ENCODE data around the gene PDE7B. TPM values are rescaled to one million over a fixed set of nuclear protein-coding genes. Genes with fewer than 3 reads are reported as not detected.
A peak's percentile ranks its signal among the peaks of the same experiment; 100 is the strongest.

The PDE7B gene
- total and polyA plus RNA-seq, 2 of the 8 experiments (the other 6 are each of a cell fraction or from before 2014, with no cell fraction given): not detected

DNA sequence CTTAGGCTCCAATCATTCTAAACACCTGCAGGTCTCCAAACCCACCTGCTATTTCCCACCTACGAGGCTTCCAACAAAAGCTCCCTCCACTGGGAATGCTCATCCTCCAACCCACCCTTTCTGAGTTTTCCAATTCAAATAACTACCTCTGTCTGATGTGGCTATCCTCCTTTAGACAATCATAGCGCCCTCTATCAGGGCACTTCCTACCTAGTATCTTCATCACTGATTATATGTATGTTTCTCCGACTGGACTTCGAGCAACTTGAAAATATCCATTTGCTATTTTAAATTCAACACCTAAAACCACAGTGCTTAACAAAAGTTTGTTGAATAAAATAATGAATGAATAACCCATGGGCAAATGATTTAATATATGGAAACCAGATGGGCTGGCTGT lies 357.3 kb downstream of the PDE7B start:
- Histone ChIP-seq H2AK5ac (ENCODE audit: low read depth, low read length) (no peak overlapping the region), H4K20me1 (replicated peaks in 1 of 2; ENCODE audit: control insufficient read depth in 1 of 2, insufficient read depth in 2 of 2, low read length in 2 of 2) (no peaks in the 10 kb centered on the region), H3K79me2 (ENCODE audit: control insufficient read depth in 1 of 2, insufficient read depth in 2 of 2, low read length in 2 of 2) (no peaks in the 10 kb centered on the region), H2AFZ (ENCODE audit: low read length) (no peak overlapping the region), H3K79me1 (ENCODE audit: low read depth, low read length) (no peaks in the 10 kb centered on the region), H3K4me1 (replicated peaks in 1 of 4; ENCODE audit: control insufficient read depth in 3 of 4, insufficient read depth in 4 of 4, low read length in 3 of 4) (no peaks in the 10 kb centered on the region; a peak in 1 of 7 replicates), H3K4me2 (ENCODE audit: insufficient read depth in 1 of 2, low read depth in 2 of 2, low read length in 2 of 2) (no peak overlapping the region), H3K9me3 (ENCODE audit: insufficient read depth in 2 of 2, low read depth in 1 of 2, low read length in 1 of 2) (no peaks in the 10 kb centered on the region), H3K27ac (ENCODE audit: low read depth, low read length) (no peak overlapping the region), H2BK5ac (ENCODE audit: low read depth, low read length) (no peak overlapping the region), H3K27me3 (replicated peaks in 1 of 4; ENCODE audit: control insufficient read depth in 3 of 4, extremely low read depth in 1 of 4, insufficient read depth in 3 of 4, low read length in 3 of 4) (no peaks in the 10 kb centered on the region), H3K14ac (ENCODE audit: insufficient read length) (no peak overlapping the region), H3K23ac (ENCODE audit: insufficient read length) (no peak overlapping the region), H3K18ac (ENCODE audit: extremely low read depth, low read length) (no peak overlapping the region), H4K91ac (replicated peaks; ENCODE audit: insufficient read length, low read length) (no peak overlapping the region), H2BK20ac (ENCODE audit: low read length) (no peak overlapping the region), H4K5ac (ENCODE audit: insufficient read length, low read depth, low read length) (no peak overlapping the region), H3K4me3 (ENCODE audit: extremely low read depth in 1 of 4, insufficient read depth in 2 of 4, low read depth in 3 of 4, low read length in 4 of 4) (no peak overlapping the region), H3K36me3 (ENCODE audit: control insufficient read depth in 2 of 4, insufficient read depth in 4 of 4, low read length in 3 of 4) (no peaks in the 10 kb centered on the region), H2BK12ac (ENCODE audit: low read depth, low read length) (no peak overlapping the region), H3K9ac (replicated peaks in 1 of 4; ENCODE audit: extremely low read depth in 1 of 4, low read depth in 3 of 4, low read length in 3 of 4) (no peak overlapping the region), H2BK120ac (replicated peaks; ENCODE audit: low read depth, low read length) (no peak overlapping the region), H3K23me2 (ENCODE audit: low read depth, low read length) (no peaks in the 10 kb centered on the region; the same call in 1 of the 2 replicates), H4K8ac (ENCODE audit: extremely low read depth, insufficient read depth, low read length) (no peak overlapping the region), H2BK15ac (ENCODE audit: low read length) (no peak overlapping the region), H3K4ac (replicated peaks; ENCODE audit: insufficient read length, low read depth, low read length) (no peak overlapping the region), H3K56ac (replicated peaks; ENCODE audit: insufficient read length, low read depth, low read length) (no peak overlapping the region)
- TF ChIP-seq KDM5A (IDR thresholded peaks at IDR 0.05; ENCODE audit: low read length) (no peak), RAD21 (IDR thresholded peaks at IDR 0.05 in 1 of 2, conservative IDR thresholded peaks at IDR 0.05 in 1 of 2; ENCODE audit: low read depth in 2 of 2, low read length in 2 of 2) (peak; percentile 27 to 41; a peak in 3 of 4 replicates), CEBPB (IDR thresholded peaks at IDR 0.05; ENCODE audit: low read depth, low read length) (no peak)
- TF ChIP-seq, protein P1, sequence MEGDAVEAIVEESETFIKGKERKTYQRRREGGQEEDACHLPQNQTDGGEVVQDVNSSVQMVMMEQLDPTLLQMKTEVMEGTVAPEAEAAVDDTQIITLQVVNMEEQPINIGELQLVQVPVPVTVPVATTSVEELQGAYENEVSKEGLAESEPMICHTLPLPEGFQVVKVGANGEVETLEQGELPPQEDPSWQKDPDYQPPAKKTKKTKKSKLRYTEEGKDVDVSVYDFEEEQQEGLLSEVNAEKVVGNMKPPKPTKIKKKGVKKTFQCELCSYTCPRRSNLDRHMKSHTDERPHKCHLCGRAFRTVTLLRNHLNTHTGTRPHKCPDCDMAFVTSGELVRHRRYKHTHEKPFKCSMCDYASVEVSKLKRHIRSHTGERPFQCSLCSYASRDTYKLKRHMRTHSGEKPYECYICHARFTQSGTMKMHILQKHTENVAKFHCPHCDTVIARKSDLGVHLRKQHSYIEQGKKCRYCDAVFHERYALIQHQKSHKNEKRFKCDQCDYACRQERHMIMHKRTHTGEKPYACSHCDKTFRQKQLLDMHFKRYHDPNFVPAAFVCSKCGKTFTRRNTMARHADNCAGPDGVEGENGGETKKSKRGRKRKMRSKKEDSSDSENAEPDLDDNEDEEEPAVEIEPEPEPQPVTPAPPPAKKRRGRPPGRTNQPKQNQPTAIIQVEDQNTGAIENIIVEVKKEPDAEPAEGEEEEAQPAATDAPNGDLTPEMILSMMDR (IDR thresholded peaks at IDR 0.05; ENCODE audit: control extremely low read depth in 1 of 3, insufficient read depth in 1 of 3, low read depth in 1 of 3, low read length in 3 of 3): peak in 1 of 3 experiments; percentile 40; a peak in 2 of 4 replicates
- ChIA-PET POLR2A (ENCODE audit: partially characterized antibody) (no interaction called here), CTCF (ENCODE audit: partially characterized antibody) (interaction anchor here (0.9 to 1.7 kb wide), 7 partner anchors 15 to 270 kb away, joined by 3 to 9 read pairs (median 3); no protein-coding TSS in a partner anchor)
- no peak for DNase-seq (ENCODE audit: low read depth in 1 of 2, low spot score in 2 of 2)
- FAIRE-seq: no peak
- 80% methylated on average over 4 of the region's 4 CpGs; no CpG with 5 or more reads in 1 of the 2 experiments for WGBS, 2 experiments (ENCODE audit: extremely low coverage in 1 of 2, insufficient coverage in 1 of 2, insufficient read length in 1 of 2, insufficient replicate concordance in 2 of 2, low coverage in 1 of 2, low lambda C conversion rate in 2 of 2, missing lambda C conversion rate in 1 of 2)

Data from H1 (cell line).